Activated naive CD8-positive, alpha-beta T cell treated with anti-CD3 and anti-CD28 coated beads, Interleukin-2, amount 50 U/mL, for 16 hours (primary cell): Measurements from ENCODE around the gene PRIM1.
A peak's percentile ranks its signal among the peaks of the same experiment; 100 is the strongest.
"Not testable (repeated sequence)": the region's sequence is repeated elsewhere in the genome, so short reads cannot be mapped to it uniquely, and the experiment has no call there.

Experiments used
- DNase-seq: peaks from one replicate; pipeline ENCODE4 v3.0.0-alpha.2; 2020; ENCODE audit warnings: low read depth, low spot score

PRIM1 gene

DNA sequence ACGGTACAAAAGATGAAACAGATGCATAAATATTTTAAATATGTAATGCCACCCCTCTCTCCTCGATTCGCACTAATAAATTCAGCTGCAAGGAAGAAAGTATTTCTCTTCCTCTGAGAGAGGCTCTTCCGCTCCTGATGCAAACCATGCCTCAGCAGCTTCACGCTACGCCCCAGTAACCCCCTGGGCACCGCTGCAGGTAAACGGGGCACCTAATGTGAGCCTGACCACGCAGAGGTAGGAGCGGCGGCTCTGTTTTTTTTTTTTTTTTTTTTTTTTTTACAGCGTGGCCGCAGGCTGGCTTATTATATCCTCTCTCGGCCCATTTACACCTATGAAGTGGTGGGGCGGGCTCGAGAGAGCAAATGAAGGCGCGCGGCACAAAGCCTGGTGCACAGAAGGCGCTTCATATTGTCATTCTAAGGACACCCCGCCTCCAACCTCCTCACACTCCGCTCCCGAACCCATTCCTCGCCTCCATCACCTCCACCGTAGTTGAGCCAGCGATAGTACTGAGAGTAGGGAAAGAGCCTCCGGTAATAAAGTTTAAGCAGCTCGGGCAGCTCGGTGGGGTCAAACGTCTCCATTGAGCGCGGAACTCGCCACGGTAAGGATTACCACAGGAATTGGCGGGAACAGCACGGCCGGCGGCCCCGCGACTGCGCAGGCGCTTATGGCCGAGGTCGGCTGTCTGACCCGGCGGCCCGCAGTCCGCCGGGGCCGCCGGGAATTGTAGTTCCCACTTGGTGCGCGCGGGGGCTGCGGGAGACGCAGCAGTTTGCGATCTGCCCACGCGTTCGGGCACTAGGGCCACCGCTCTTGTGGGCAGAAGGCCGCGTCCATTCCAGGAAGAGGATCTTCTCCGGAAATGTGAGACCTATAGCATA, at the start of gene PRIM1:
TSS of gene PRIM1 (minus strand) at position 612 of the 887 bp plus-strand sequence. CDS start at position 587, 25 bp downstream.
- DNase-seq: peak; percentile 68

DNA sequence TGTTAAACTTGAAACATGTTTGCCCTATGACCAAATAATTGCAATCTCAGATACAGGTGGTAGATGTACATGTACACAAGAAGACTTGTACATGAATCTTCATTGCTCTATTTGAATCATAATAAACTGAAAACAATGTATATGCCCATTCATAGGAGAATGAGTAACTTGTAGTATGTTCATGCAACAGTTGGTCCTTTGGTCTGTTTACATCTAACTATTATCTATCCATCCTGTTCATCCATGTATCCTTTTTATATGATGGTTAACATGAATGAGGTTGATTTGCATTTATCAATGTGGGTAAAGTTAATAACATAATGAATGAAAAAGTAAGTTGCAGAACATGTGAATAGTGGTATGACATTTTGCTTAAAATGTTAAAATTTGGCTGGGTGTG, 48.1 kb upstream of the PRIM1 start:
- DNase-seq: no peak

GRCh38 chr12:56799345-56799744, 47.2 kb upstream of the PRIM1 start:
- not testable (repeated sequence) for DNase-seq

DNA sequence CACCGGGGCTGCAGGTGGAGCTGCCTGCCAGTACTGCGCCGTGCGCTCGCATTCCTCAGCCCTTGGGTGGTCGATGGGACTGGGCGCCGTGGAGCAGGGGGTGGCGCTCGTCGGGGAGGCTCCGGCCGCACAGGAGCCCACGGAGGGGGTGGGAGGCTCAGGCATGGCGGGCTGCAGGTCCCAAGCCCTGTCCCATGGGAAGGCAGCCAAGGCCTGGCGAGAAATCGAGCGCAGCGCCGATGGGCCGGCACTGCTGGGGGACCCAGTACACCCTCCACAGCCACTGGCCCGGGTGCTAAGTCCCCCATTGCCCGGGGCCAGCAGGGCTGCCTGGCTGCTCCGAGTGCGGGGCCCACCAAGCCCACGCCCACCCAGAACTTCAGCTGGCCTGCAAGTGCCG, 43.7 kb upstream of the PRIM1 start:
- DNase-seq: not testable (repeated sequence)

DNA sequence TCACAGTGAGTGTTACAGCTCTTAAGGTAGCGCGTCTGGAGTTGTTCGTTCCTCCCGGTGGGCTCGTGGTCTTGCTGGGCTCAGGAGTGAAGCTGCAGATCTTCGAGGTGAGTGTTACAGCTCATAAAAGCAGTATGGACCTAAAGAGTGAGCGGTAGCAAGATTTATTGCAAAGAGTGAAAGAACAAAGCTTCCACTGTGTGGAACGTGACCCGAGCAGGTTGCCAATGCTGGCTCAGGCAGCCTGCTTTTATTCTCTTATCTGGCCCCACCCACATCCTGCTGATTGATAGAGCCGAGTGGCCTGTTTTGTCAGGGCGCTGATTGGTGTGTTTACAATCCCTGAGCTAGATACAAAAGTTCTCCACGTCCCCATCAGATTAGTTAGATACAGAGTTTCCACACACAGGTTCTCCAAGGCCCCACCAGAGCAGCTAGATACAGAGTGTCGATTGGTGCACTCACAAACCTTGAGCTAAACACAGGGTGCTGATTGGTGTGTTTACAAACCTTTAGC, 43.0 kb upstream of the PRIM1 start:
- DNase-seq: not testable (repeated sequence)

- not testable (repeated sequence) for DNase-seq
These were observed 41.0 kb upstream of the PRIM1 start for GRCh38 chr12:56793124-56793523.

GRCh38 chr12:56792678-56793077, 40.6 kb upstream of the PRIM1 start:
- no peak for DNase-seq

DNA sequence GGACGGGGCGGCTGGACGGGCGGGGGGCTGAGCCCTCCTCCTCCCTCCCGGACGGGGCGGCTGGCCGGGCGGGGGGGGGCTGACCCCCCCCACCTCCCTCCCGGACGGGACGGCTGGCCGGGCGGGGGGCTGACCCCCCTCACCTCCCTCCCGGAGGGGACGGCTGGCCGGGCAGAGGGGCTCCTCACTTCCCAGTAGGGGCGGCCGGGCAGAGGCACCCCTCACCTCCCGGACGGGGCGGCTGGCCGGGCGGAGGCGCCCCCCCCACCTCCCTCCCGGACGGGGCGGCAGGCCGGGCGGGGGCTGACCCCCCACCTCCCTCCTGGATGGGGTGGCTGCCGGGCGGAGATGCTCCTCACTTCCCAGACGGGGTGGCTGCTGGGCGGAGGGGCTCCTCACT, 37.3 kb upstream of the PRIM1 start:
- DNase-seq: not testable (repeated sequence)

GRCh38 chr12:56787498-56787897, 35.4 kb upstream of the PRIM1 start:
- no peak for DNase-seq

GRCh38 chr12:56785874-56786273, 33.8 kb upstream of the PRIM1 start:
- DNase-seq: no peak

DNA sequence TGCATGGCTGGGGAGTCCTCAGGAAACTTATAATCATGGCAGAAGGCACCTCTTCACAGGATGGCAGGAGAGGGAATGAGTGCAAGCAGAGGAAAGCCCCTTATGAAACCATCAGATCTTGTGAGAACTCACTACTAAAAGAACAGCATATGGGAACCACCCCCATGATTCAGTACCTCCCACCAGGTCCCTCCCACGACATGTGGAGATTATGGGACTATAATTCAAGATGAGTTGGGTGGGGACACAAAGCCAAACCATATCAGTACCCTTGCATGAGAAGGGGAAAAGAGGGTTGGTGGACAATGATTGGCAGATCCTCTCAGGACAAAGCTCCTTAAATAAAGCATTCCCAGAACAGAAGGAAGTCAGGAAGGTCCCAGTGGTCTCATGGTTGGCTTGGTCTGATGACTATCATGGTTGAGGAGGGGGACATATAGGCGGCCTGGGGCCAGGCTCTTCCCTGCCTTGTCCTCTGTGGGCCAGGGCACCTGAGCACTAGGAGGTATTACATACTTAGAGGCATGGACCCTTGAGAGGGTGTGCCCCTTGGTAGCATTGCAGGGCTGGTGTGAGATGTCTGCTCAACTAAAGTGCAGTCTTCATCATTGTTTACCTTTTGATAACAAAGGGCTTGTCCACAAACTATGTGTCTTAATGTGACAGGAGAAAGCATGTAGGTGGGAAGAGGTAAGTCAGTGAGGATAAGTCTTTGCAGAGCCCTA, 33.2 kb upstream of the PRIM1 start:
- no peak for DNase-seq

- no peak for DNase-seq
These were observed 29.6 kb upstream of the PRIM1 start for GRCh38 chr12:56781726-56782125.

DNA sequence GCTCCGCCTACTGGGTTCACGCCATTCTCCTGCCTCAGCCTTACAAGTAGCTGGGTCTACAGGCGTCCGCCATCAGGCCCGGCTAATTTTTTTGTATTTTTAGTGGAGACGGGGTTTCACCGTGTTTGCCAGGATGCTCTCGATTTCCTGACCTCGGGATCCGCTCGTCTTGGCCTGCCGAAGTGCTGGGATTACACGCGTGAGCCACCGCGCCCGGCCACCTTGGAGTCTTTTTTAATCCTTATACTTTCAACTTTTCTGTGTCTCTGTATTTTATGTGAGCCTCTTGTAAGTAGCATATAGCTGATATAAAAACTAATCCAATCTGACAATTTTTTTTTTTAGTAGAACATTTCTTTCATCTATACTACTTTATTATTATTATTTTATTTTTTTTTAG, 26.6 kb upstream of the PRIM1 start:
- DNase-seq: no peak

DNA sequence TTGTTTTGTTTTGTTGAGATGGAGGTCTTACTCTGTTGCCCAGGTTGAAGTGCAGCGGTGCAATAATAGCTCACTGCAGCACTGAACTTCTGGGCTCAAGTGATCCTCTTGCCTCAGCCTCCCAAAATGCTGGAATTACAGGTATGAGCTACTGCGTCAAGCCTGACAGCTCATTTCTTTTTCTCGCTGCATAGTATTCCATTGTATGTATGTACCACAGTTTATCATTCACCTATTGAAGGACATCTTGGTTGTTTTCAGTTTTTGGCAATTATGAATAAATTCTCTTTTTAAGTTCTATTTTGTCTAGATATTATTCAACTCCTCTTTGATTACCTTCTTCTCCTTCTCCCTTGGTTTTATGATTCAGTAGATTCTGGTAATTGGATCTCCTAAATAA, 24.5 kb upstream of the PRIM1 start:
- no peak for DNase-seq

GRCh38 chr12:56775638-56776037, 23.5 kb upstream of the PRIM1 start:
- no peak for DNase-seq

DNA sequence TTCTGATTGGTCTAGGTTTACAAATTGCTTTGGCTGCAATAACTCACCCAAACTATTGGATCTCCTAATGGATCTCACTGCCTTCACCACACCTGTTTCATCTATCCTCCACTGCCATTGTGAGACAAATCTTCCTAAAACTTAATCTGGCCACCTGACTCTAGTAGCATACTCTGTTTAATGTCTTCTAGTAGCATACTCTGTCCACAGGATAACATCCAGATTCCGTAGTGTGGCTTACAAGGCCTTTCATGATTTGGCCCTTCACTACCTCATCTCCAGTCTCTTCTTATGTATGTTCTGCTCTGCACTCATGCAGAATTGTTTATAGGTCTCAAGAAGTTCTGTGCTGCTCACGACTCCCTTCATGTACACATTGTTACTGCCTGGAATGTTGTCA, 21.0 kb upstream of the PRIM1 start:
- no peak for DNase-seq

- no peak for DNase-seq
These were observed 20.5 kb upstream of the PRIM1 start for GRCh38 chr12:56772625-56773024.

DNA sequence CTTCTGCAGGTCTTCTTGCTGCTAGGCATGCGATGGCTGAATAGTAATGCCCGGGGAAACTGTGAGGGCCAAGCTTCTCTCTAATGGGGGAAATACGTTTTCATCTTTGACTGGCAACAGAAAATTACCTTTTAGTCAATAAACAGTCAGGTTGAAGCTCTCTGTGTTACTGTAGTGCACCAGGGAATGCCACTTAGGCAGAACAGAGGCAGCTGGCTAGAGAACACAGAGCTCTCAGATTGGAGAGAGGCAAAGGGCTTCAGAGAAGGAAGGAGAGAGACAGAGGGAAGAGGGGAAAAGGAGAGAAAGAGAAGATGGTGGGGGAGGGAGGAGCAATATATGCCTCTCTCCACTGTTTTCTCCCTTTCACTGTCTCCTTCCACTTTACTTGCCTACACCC, 17.7 kb upstream of the PRIM1 start:
- DNase-seq: no peak

GRCh38 chr12:56768424-56768823, 16.3 kb upstream of the PRIM1 start:
- DNase-seq: no peak

- no peak for DNase-seq
These were observed 14.4 kb upstream of the PRIM1 start for GRCh38 chr12:56766535-56766934.

DNA sequence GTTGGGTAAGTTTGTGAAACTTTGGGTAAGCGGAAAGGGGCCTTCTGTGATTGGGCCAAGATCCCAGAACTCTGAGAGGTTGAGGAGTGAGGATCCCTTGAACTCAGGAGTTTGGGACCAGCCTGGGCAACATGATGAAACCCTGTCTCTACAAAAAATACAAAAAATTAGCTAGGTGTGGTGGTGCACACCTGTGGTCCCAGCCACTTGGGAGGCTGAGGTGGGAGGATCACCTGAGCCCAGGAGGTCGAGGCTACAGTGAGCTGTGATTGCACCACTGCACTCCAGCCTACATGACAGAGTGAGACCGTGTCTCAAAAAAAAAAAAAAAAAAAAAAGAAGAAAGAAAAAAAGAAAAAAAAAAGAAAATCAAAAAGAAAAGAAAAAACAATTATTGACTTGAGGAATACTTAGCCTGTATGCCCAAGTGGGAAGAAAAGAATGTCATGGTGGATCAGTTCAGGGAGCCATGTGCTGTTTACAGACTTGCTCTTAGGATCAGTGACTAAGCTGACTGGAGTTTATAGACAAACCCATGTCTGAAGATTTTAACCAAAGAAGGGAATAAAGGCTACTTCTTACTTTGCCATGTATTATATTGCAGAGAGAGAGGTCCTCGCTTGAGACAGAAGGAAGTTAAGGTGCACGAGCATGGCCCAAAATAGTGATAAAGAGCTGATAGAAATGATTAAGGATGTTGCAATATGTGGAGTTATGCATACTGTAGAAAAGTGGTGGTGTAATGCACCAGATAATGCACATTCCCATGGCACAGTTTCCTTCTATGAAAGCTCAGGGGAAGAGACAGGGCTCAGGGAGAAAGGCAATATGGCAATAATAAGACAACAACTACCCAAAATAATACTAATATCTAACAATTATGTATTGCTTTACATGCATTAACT, 11.9 kb upstream of the PRIM1 start:
- DNase-seq: no peak

- no peak for DNase-seq
These were observed 9.7 kb upstream of the PRIM1 start for GRCh38 chr12:56761812-56762211.
